ENCODE results near the gene DZANK1.
"Not testable (repeated sequence)": the region's sequence is repeated elsewhere in the genome, so short reads cannot be mapped to it uniquely, and the experiment has no call there.

DZANK1 gene

GRCh38 chr20:18436847-18437246, 30.0 kb downstream of the DZANK1 start:
- no peak for DNase-seq

- DNase-seq, result no peak
These were observed 35.6 kb downstream of the DZANK1 start for GRCh38 chr20:18431206-18431605.

GRCh38 chr20:18430172-18430826, 36.5 kb downstream of the DZANK1 start:
- no peak for DNase-seq

GRCh38 chr20:18428490-18429173, 38.2 kb downstream of the DZANK1 start:
- DNase-seq, result no peak

- DNase-seq, result no peak
These were observed 39.6 kb downstream of the DZANK1 start for GRCh38 chr20:18427214-18427613.

- DNase-seq, result no peak
These were observed 45.2 kb downstream of the DZANK1 start for GRCh38 chr20:18421608-18422007.

- DNase-seq, result no peak
These were observed 50.3 kb downstream of the DZANK1 start for GRCh38 chr20:18416486-18416885.

- DNase-seq, result no peak
These were observed 52.7 kb downstream of the DZANK1 start for GRCh38 chr20:18414140-18414539.

- no peak for DNase-seq
These were observed 54.5 kb downstream of the DZANK1 start for GRCh38 chr20:18412221-18412901.

GRCh38 chr20:18405826-18406225, 61.0 kb downstream of the DZANK1 start:
- no peak for DNase-seq

- no peak for DNase-seq
These were observed 62.7 kb downstream of the DZANK1 start for GRCh38 chr20:18404172-18404571.

GRCh38 chr20:18403269-18403668, 63.6 kb downstream of the DZANK1 start:
- DNase-seq, result no peak

GRCh38 chr20:18401305-18401704, 65.5 kb downstream of the DZANK1 start:
- no peak for DNase-seq

- no peak for DNase-seq
These were observed 66.4 kb downstream of the DZANK1 start for GRCh38 chr20:18400460-18400859.

- not testable (repeated sequence) for DNase-seq
These were observed 68.1 kb downstream of the DZANK1 start for GRCh38 chr20:18398713-18399112.

GRCh38 chr20:18397030-18397429, 69.8 kb downstream of the DZANK1 start:
- no peak for DNase-seq

- DNase-seq, result no peak
These were observed 71.3 kb downstream of the DZANK1 start for GRCh38 chr20:18395544-18395943.

GRCh38 chr20:18394363-18394762, 72.5 kb downstream of the DZANK1 start:
- DNase-seq, result no peak

- DNase-seq, result no peak
These were observed 75.1 kb downstream of the DZANK1 start for GRCh38 chr20:18391686-18392085.

GRCh38 chr20:18390201-18390600, 76.6 kb downstream of the DZANK1 start:
- no peak for DNase-seq

- no peak for DNase-seq
These were observed 78.0 kb downstream of the DZANK1 start for GRCh38 chr20:18388860-18389259.

- no peak for DNase-seq
These were observed 85.8 kb downstream of the DZANK1 start for GRCh38 chr20:18380908-18381529.

- DNase-seq, result peak; percentile 10
These were observed 88.8 kb downstream of the DZANK1 start for GRCh38 chr20:18377896-18378481.

Data from DMS153 (cell line).